PC-3 (cell line): ENCODE results near the gene ATP2B2. TPM values are rescaled to one million over a fixed set of nuclear protein-coding genes. Genes with fewer than 3 reads are reported as not detected.

ENCODE experiments used
- ATAC-seq: fragments of 200-7000 bp; cut with Tn5 transposase; 2 replicates; pipeline ENCODE4 v1.9.1; 2020; ENCODE audit warnings: mild to moderate bottlenecking, moderate library complexity
- BruUV-seq: library from RNA; stranded (reverse); fragments of 400-500 nt; replicated peaks from 2 replicates; lab custom pipeline; 2021; lab: Mats Ljungman, UMichigan
- CTCF ChIA-PET: fragments of 300-600 bp; sonication (Branson Sonifier 250); formaldehyde crosslinking; loops from one replicate; lab custom pipeline; 2022; ENCODE audit warnings: antibody characterized with exemption; lab: Charles Lee
- POLR2A ChIA-PET: fragments of 300-600 bp; sonication (Branson Sonifier 250); formaldehyde crosslinking; loops from one replicate; lab custom pipeline; 2022; ENCODE audit warnings: antibody characterized with exemption; ENCODE audit not compliant: unreplicated experiment; lab: Charles Lee
- DNase-seq: peaks from one replicate; pipeline ENCODE4 v3.0.0-alpha.2; 2015
- H2AFZ ChIP-seq: fragments of 300-600 bp; sonication (generic); 2 replicates; pipeline ENCODE4 v1.6.0; 2016; ENCODE audit warnings: antibody characterized with exemption, low read length
- H3F3A ChIP-seq: fragments of 300-600 bp; sonication (generic); one replicate; pipeline ENCODE4 v1.6.0; 2017; ENCODE audit warnings: antibody characterized with exemption, low read length, control low read depth, mild to moderate bottlenecking; ENCODE audit not compliant: unreplicated experiment
- H3K27ac ChIP-seq: fragments of 300-600 bp; sonication (generic); 2 replicates; pipeline ENCODE4 v1.5.1; 2016; ENCODE audit warnings: mild to moderate bottlenecking, low read length
- H3K27me3 ChIP-seq: fragments of 300-600 bp; sonication (generic); 2 replicates; pipeline ENCODE4 v1.6.1; 2016; ENCODE audit warnings: low read length, mixed read lengths
- H3K36me3 ChIP-seq: fragments of 300-600 bp; sonication (generic); 2 replicates; pipeline ENCODE4 v1.6.1; 2016; ENCODE audit warnings: low read depth, mixed run types, low read length, mixed read lengths
- H3K4me1 ChIP-seq: fragments of 300-600 bp; sonication (generic); 2 replicates; pipeline ENCODE4 v1.5.1; 2016; ENCODE audit warnings: low read length; ENCODE audit not compliant: insufficient read depth
- H3K4me2 ChIP-seq: fragments of 300-600 bp; sonication (generic); 2 replicates; pipeline ENCODE4 v1.6.0; 2016; ENCODE audit warnings: low read length
- H3K4me3 ChIP-seq: fragments of 300-600 bp; sonication (generic); 2 replicates; pipeline ENCODE4 v1.5.1; 2016; ENCODE audit warnings: mild to moderate bottlenecking, low read length, mixed read lengths
- H3K79me2 ChIP-seq: fragments of 300-600 bp; sonication (generic); 2 replicates; pipeline ENCODE4 v1.6.1; 2017; ENCODE audit warnings: low read length, mixed read lengths
- H3K9ac ChIP-seq: fragments of 300-600 bp; sonication (generic); 2 replicates; pipeline ENCODE4 v1.6.0; 2016; ENCODE audit warnings: mild to moderate bottlenecking, low read length
- H3K9me2 ChIP-seq: fragments of 300-600 bp; sonication (generic); replicated peaks from 2 replicates; pipeline ENCODE4 v1.6.1; 2016; ENCODE audit warnings: mixed run types, low read length, mixed read lengths
- H3K9me3 ChIP-seq: fragments of 300-600 bp; sonication (generic); 2 replicates; pipeline ENCODE4 v1.6.1; 2016; ENCODE audit warnings: low read length, mixed read lengths
- H4K20me1 ChIP-seq: fragments of 300-600 bp; sonication (generic); 2 replicates; pipeline ENCODE4 v1.6.1; 2016; ENCODE audit warnings: low read length, mixed read lengths
- CTCF ChIP-seq: fragments of 300-600 bp; sonication (generic); conservative IDR thresholded peaks from 2 replicates; pipeline ENCODE4 v1.5.1; 2017; ENCODE audit warnings: antibody characterized with exemption, low read depth, mild to moderate bottlenecking, low read length
- EZH2 ChIP-seq: fragments of 300-600 bp; sonication (generic); IDR thresholded peaks from one replicate; pipeline ENCODE4 v1.6.1; 2017; ENCODE audit warnings: antibody characterized with exemption, mild to moderate bottlenecking, low read length; ENCODE audit not compliant: unreplicated experiment
- EZH2phosphoT487 ChIP-seq: fragments of 300-600 bp; sonication (generic); IDR thresholded peaks from 2 replicates; pipeline ENCODE4 v1.6.1; 2018; ENCODE audit warnings: mild to moderate bottlenecking, antibody characterized with exemption, low read length, borderline replicate concordance
- intact Hi-C: fragments of 100-400 bp; cut with micrococcal nuclease; formaldehyde crosslinking; loops from 2 replicates; pipeline ENCODE4 v1.9.0; 2023
- total RNA-seq: library from RNA; depleted of rRNA; stranded (reverse); fragments of >200 nt; gene quantifications from 2 replicates; pipeline ENCODE4 v1.2.3, GENCODE V29; 2014

ATP2B2 gene
- total RNA-seq, 1 experiment from 2014 or later: not detected

DNA sequence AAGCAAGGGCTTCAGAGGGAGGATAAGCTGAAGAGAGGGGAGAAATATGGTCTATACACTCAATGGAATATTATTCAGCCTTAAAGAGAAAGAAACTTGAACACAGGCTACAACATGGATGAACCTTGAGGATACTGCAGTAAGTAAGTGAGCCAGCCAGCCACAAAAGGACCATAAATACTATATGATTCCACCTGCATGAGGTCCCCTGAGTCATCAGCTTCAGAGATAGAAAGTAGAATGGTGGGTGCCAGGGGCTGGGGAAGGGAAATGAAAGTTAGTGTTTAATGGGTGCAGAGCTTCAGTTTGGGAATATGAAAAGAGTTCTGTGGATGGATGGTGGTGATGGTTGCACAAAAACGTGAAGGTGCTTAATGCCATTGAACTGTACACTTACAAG is 116.0 kb downstream of the ATP2B2 start:
- H3K79me2 ChIP-seq: no peaks in the 10 kb centered on the region
- H3K4me3 ChIP-seq: no peak overlapping the region
- no peak for ATAC-seq
- no peaks in the 10 kb centered on the region for H3F3A ChIP-seq
- ChIA-PET CTCF (no interaction called here), POLR2A (no interaction called here)
- H3K4me2 ChIP-seq: no peak overlapping the region
- no peak overlapping the region for H3K9ac ChIP-seq
- peaks cover 16% of the 10 kb centered on the region for H3K9me3 ChIP-seq
- H2AFZ ChIP-seq: no peak overlapping the region
- intact Hi-C loops: no loop called here
- H3K27ac ChIP-seq: no peak overlapping the region
- TF ChIP-seq EZH2phosphoT487: no peak
- TF ChIP-seq EZH2: no peak
- TF ChIP-seq CTCF: no peak
- H4K20me1 ChIP-seq: no peaks in the 10 kb centered on the region
- no peaks in the 10 kb centered on the region for H3K4me1 ChIP-seq
- no peaks in the 10 kb centered on the region for H3K27me3 ChIP-seq
- BruUV-seq: no TSS peak
- H3K9me2 ChIP-seq: no peaks in the 10 kb centered on the region
- H3K36me3 ChIP-seq: no peaks in the 10 kb centered on the region; the same call in 1 of the 2 replicates
- no peak for DNase-seq

DNA sequence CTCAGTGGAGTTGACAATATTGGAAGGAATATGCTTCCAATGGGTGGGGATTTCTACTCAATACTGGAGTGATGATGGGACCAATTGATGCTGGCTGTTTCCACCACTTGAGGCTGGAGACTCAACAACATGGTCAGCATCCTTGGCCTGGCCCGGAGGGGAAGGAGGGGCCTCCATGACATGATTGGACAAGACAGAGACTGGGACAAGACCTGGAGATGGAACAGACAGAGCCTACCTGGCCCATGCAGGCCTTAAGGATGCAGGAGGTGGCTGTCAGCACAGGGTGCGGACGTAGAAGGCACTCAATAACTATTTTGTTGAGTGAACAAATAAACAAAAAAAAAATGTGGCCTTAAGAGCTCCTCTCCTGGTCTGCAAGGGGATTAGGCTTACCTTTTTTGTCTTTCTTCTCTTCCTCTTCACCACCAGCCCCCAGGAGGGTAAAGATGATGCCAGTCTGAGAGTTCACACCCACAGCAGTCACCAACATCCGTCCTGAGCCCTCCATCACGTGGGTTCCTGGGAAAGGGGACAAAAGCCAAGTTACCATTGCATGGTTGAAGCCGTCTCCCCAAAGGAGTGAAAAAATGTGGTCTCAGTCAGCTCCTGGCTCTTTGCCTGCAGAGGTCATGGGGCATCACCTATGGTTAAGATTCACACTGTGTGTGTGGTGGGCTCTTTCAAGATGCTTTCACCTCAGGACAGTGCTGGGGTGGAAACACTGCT is 117.3 kb downstream of the ATP2B2 start:
- CTCF ChIA-PET: no interaction called here
- Histone ChIP-seq H3K4me3 (no peak overlapping the region), H2AFZ (no peak overlapping the region), H4K20me1 (no peaks in the 10 kb centered on the region), H3K9ac (no peak overlapping the region), H3F3A (no peaks in the 10 kb centered on the region), H3K79me2 (no peaks in the 10 kb centered on the region), H3K27ac (no peak overlapping the region), H3K27me3 (peaks cover 10% of the 10 kb centered on the region; the same call in 1 of the 2 replicates), H3K9me2 (no peaks in the 10 kb centered on the region), H3K36me3 (no peaks in the 10 kb centered on the region; the same call in 1 of the 2 replicates), H3K9me3 (peaks cover 16% of the 10 kb centered on the region), H3K4me2 (no peak overlapping the region), H3K4me1 (no peaks in the 10 kb centered on the region)
- ATAC-seq (no peak), DNase-seq (no peak)
- BruUV-seq: no TSS peak
- POLR2A ChIA-PET: no interaction called here
- TF ChIP-seq CTCF (no peak), EZH2phosphoT487 (no peak), EZH2 (no peak)
- intact Hi-C loops: no loop called here

DNA sequence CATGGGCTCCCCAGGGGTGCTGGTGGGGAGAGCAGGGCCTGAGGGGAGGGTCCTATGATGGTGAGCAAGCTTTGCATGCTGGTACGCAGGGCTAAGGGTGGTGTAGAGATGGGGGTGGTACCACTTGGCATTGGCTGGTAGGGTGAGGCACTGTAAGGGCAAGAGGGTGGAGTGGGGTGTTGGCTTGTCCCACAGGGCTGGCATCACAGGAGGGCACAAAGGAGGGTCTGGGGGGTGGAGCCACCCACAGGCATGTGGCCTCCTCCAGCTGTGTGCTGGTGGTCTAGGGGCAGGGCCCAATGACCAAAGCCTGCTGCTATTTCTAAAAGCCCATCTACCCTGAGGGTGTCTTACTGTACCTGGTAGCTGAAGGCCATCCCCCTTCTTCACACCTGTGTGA is 119.3 kb downstream of the ATP2B2 start:
- Histone ChIP-seq H3F3A (no peaks in the 10 kb centered on the region), H3K36me3 (no peaks in the 10 kb centered on the region; the same call in 1 of the 2 replicates), H3K27ac (no peak overlapping the region), H3K79me2 (no peaks in the 10 kb centered on the region), H3K9me3 (peaks cover 16% of the 10 kb centered on the region), H3K4me1 (no peaks in the 10 kb centered on the region), H3K4me2 (no peak overlapping the region), H3K4me3 (no peak overlapping the region), H2AFZ (no peak overlapping the region), H3K9me2 (no peaks in the 10 kb centered on the region), H4K20me1 (no peaks in the 10 kb centered on the region), H3K27me3 (peaks cover 10% of the 10 kb centered on the region; the same call in 1 of the 2 replicates), H3K9ac (no peak overlapping the region)
- DNase-seq: no peak
- no TSS peak for BruUV-seq
- no peak for ATAC-seq
- ChIA-PET CTCF (no interaction called here), POLR2A (no interaction called here)
- no peak for TF ChIP-seq EZH2
- intact Hi-C loops: no loop called here
